ENCODE data around the gene MOB1A.

MOB1A gene

DNA sequence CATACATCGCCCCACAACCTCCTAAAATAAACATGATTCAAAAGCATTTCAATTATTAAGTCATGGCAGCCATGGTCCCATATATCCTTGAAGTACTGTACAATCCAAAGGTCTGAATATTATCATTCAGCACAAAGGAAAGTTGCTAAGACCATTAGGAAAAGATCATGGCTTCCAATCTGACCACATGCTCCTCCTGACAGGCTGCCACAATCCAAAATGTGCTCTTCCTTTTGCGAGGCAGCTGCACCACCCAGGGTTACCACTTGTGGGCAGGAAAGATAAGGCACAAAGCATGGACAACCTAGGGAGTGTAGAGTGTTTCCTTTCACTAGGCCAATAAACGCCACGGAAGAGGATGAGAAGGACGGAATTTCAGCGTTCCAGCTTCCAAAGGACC is 36.3 kb downstream of the MOB1A start:
- peak; percentile 62 for DNase-seq (ENCODE audit: low read depth)
- TF ChIP-seq POLR2A (IDR thresholded peaks at IDR 0.05; ENCODE audit: extremely low read depth, insufficient read length): no peak
- TF ChIP-seq, protein P1, sequence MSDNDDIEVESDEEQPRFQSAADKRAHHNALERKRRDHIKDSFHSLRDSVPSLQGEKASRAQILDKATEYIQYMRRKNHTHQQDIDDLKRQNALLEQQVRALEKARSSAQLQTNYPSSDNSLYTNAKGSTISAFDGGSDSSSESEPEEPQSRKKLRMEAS (IDR thresholded peaks at IDR 0.05; ENCODE audit: low read depth, low read length): peak; percentile 52
- TF ChIP-seq, protein P2, sequence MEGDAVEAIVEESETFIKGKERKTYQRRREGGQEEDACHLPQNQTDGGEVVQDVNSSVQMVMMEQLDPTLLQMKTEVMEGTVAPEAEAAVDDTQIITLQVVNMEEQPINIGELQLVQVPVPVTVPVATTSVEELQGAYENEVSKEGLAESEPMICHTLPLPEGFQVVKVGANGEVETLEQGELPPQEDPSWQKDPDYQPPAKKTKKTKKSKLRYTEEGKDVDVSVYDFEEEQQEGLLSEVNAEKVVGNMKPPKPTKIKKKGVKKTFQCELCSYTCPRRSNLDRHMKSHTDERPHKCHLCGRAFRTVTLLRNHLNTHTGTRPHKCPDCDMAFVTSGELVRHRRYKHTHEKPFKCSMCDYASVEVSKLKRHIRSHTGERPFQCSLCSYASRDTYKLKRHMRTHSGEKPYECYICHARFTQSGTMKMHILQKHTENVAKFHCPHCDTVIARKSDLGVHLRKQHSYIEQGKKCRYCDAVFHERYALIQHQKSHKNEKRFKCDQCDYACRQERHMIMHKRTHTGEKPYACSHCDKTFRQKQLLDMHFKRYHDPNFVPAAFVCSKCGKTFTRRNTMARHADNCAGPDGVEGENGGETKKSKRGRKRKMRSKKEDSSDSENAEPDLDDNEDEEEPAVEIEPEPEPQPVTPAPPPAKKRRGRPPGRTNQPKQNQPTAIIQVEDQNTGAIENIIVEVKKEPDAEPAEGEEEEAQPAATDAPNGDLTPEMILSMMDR (IDR thresholded peaks at IDR 0.05; ENCODE audit: low read depth, low read length): peak; percentile 72
- no peak overlapping the region for H3K4me3 ChIP-seq (ENCODE audit: low read depth, low read length)

DNA sequence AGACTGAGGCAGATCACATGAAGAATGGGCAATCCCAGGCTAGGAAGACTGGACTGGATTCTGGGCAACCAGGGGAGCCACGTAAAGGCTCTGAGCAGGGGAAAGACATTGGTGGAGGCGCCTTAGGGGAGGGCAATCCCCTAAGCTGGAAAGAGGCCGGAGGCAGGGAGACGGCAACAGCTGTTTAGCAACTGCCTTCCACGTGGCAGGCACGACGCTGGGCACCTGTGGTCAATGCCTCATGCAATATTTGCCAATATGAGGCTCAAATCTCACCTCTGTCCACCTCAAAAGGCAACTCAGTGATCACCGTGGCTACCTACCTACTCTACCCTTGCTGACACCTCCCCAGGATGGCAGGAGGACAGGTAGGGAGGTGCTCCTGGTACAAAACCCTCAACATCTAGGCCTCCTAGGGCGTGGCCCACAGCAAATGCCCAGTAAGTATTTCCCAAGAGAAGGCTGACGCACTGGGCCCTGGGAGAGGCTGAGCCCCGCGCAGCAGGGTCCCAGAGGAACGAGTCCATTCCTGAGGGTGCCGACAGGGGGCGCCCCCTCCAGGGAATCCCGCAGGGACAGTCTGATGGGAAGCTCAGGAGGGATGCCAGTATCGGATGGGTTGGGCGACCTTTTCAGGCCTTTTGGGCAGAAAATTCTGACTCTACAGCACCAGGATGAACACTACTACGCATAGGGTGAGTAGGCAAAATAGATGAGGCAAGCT is 39.9 kb downstream of the MOB1A start:
- no peak overlapping the region for H3K4me3 ChIP-seq (ENCODE audit: low read depth, low read length)
- DNase-seq (ENCODE audit: low read depth): no peak
- TF ChIP-seq, protein P2 (IDR thresholded peaks at IDR 0.05; ENCODE audit: low read depth, low read length): peak; percentile 10
- TF ChIP-seq MYC (IDR thresholded peaks at IDR 0.05; ENCODE audit: low read depth, low read length): no peak

DNA sequence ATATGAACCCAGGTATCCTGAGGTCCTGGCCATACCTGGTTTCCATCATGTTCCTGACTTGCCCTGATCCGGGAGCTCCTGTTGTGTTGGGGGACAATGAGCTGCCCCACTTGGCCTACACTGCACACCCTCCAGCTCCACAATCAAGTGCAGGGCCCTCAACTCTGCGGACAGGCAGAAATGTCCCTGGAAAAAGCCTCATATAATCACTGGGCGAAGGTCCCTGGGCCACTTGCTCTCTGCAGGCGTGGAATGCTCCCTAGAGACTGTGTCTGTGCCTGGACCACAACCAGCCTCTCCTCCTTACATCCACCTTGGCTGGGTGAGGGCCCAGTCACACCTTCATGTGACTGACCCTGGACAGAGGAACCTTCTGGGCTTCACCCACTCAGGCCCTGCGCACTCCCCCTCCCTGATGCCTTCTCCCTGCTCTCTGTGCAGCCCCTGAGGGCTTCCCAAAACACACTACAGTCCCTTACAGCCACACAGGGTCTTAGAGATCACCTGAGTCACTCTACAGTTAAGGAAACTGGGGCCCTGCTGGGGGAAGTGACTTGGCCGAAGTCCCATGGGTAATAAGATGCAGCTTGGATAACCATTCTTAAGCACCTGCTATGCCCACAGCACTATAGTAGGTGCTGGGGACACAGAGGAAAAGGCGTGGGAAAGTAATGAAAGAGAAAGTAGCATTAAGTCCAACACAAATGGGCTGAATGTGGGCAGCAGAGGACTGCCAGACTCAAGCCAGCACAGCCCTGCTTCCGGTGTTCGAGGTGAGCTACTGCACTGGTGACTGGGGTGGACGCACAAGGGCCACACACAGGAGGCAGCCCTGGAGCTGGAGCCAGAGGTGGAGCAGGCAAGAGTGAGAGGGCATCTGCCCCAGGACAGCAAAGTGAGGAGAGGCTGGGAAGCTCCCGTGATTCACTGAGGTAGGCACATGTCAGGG is 40.8 kb downstream of the MOB1A start:
- DNase-seq (ENCODE audit: low read depth): peak; percentile 23
- TF ChIP-seq, protein P1 (IDR thresholded peaks at IDR 0.05; ENCODE audit: low read depth, low read length): no peak
- TF ChIP-seq POLR2A (IDR thresholded peaks at IDR 0.05; ENCODE audit: extremely low read depth, insufficient read length) (no peak), MYC (IDR thresholded peaks at IDR 0.05; ENCODE audit: low read depth, low read length) (no peak)
- no peak overlapping the region for H3K4me3 ChIP-seq (ENCODE audit: low read depth, low read length)

DNA sequence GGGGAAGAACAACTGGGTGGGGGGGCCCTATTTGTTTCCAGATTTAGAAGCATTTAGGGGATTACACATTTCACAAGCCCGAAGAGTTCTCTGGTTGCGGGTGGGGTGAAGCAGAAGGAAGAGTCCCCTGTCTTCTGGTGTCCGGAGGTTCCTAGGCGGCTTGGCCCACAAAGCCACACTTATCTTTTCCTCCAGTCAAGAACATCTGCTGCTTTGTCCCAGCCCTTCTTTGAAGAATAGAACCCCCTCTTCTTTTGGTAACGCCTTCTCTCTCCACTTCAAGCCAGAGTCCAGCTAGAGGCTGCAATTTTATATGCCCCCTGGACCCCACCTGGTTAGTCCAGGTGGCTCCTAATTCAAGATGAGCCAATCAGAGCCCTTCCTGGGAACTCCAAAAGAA is 46.8 kb downstream of the MOB1A start:
- DNase-seq (ENCODE audit: low read depth): no peak
- TF ChIP-seq, protein P1 (IDR thresholded peaks at IDR 0.05; ENCODE audit: low read depth, low read length): no peak
- TF ChIP-seq, protein P2 (IDR thresholded peaks at IDR 0.05; ENCODE audit: low read depth, low read length): no peak
- TF ChIP-seq POLR2A (IDR thresholded peaks at IDR 0.05; ENCODE audit: extremely low read depth, insufficient read length): no peak
- TF ChIP-seq MYC (IDR thresholded peaks at IDR 0.05; ENCODE audit: low read depth, low read length): no peak
- no peak overlapping the region for H3K4me3 ChIP-seq (ENCODE audit: low read depth, low read length)

DNA sequence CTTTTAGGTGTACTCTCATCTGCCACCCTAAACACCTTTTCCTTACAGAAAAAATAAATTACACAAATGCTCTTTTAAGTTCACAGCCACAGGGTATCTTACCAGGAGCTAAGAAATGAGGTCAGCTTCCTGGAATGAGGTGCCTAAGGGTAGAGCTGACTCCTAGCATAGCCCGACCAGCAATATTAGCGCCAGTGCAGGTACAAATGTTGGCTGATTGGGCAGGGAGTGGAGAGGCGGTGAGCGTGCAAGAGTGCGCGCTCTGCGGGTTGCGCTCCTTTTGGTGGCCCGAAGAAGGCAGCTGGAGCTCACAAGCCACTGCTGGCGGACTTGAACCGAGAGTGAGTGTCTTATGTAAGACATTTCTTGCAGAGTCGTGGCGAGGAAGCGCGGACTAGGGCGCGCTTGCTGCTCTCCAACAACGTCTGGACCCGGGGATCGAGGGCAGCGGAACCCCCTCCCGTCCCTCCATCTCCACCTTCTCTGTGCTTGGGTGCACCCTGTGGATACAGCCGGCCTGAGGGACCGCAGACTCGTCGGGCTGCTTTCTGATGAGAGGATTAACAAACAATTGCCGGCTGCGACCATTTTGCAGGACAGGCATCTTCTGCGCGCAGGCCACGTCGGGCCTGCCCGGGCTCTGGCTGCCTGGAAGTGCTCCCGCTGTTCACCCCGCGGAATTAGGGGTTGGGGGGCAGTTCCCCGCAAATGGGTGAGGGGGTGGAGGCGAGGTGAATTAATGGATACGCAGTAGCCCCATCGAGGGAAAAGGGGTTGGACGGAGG is 48.3 kb downstream of the MOB1A start:
- H3K4me3 ChIP-seq (ENCODE audit: low read depth, low read length): no peak overlapping the region

More for the DNA sequence above, 48.3 kb downstream of the MOB1A start:
- TF ChIP-seq, protein P1 (IDR thresholded peaks at IDR 0.05; ENCODE audit: low read depth, low read length): no peak
- TF ChIP-seq MYC (IDR thresholded peaks at IDR 0.05; ENCODE audit: low read depth, low read length): no peak
- TF ChIP-seq, protein P2 (IDR thresholded peaks at IDR 0.05; ENCODE audit: low read depth, low read length): no peak
- no peak for TF ChIP-seq POLR2A (IDR thresholded peaks at IDR 0.05; ENCODE audit: extremely low read depth, insufficient read length)
- DNase-seq (ENCODE audit: low read depth): no peak
